ENCODE data around the gene MMP10. TPM values are rescaled to one million over a fixed set of nuclear protein-coding genes. Genes with fewer than 3 reads are reported as not detected.

The MMP10 gene
- total and polyA plus RNA-seq, 2 of the 8 experiments (the other 6 are each of a cell fraction or from before 2014, with no cell fraction given): 0.03 to 0.17 TPM

- H4K8ac ChIP-seq (ENCODE audit: extremely low read depth, insufficient read depth, low read length): no peak overlapping the region
- H3K23ac ChIP-seq (ENCODE audit: insufficient read length): no peak overlapping the region
- H3K36me3 ChIP-seq (ENCODE audit: control insufficient read depth in 2 of 4, insufficient read depth in 4 of 4, low read length in 3 of 4): no peaks in the 10 kb centered on the region
- H3K14ac ChIP-seq (ENCODE audit: insufficient read length): no peak overlapping the region
- ChIA-PET CTCF (ENCODE audit: partially characterized antibody) (interaction anchor here (0.6 to 4.9 kb wide), 37 partner anchors 13 to 392 kb away, joined by 3 to 33 read pairs (median 4); partner anchors contain the start of genes MMP10 and MMP27), POLR2A (ENCODE audit: partially characterized antibody) (interaction anchor here (0.7 kb wide), 1 partner anchor 75 kb away, joined by 3 read pairs; no protein-coding TSS in a partner anchor)
- H3K56ac ChIP-seq (replicated peaks; ENCODE audit: insufficient read length, low read depth, low read length): no peak overlapping the region
- H2BK15ac ChIP-seq (ENCODE audit: low read length): no peak overlapping the region
- H3K79me1 ChIP-seq (ENCODE audit: low read depth, low read length): no peaks in the 10 kb centered on the region
- peak; percentile 57 to 88 for DNase-seq (ENCODE audit: low read depth in 1 of 2, low spot score in 2 of 2)
- H3K27ac ChIP-seq (ENCODE audit: low read depth, low read length): no peak overlapping the region
- H2BK20ac ChIP-seq (ENCODE audit: low read length): no peak overlapping the region
- no peak for TF ChIP-seq KDM1A (IDR thresholded peaks at IDR 0.05; ENCODE audit: borderline replicate concordance, low read length)
- TF ChIP-seq CREB1 (IDR thresholded peaks at IDR 0.05): peak; percentile 57; the same call in 1 of the 2 replicates
- TF ChIP-seq CTCF (IDR thresholded peaks at IDR 0.05; ENCODE audit: control extremely low read depth in 1 of 3, insufficient read depth in 1 of 3, low read depth in 1 of 3, low read length in 3 of 3): peak; percentile 85 to 95 (median 88)
- TF ChIP-seq RAD21 (IDR thresholded peaks at IDR 0.05 in 1 of 2, conservative IDR thresholded peaks at IDR 0.05 in 1 of 2; ENCODE audit: low read depth in 2 of 2, low read length in 2 of 2): peak; percentile 94 to 95
- no peak overlapping the region for H3K9ac ChIP-seq (replicated peaks in 1 of 4; ENCODE audit: extremely low read depth in 1 of 4, low read depth in 3 of 4, low read length in 3 of 4)
- H2BK12ac ChIP-seq (ENCODE audit: low read depth, low read length): no peak overlapping the region
- H4K20me1 ChIP-seq (replicated peaks in 1 of 2; ENCODE audit: control insufficient read depth in 1 of 2, insufficient read depth in 2 of 2, low read length in 2 of 2): no peaks in the 10 kb centered on the region
- H3K4me1 ChIP-seq (replicated peaks in 1 of 4; ENCODE audit: control insufficient read depth in 3 of 4, insufficient read depth in 4 of 4, low read length in 3 of 4): no peaks in the 10 kb centered on the region
- no peak overlapping the region for H4K5ac ChIP-seq (ENCODE audit: insufficient read length, low read depth, low read length)
- peak overlapping the region; percentile 56; the same call in 1 of the 2 replicates for H2AFZ ChIP-seq (ENCODE audit: low read length)
- H3K27me3 ChIP-seq (replicated peaks in 1 of 4; ENCODE audit: control insufficient read depth in 3 of 4, extremely low read depth in 1 of 4, insufficient read depth in 3 of 4, low read length in 3 of 4): no peaks in the 10 kb centered on the region
- no peak overlapping the region for H3K4ac ChIP-seq (replicated peaks; ENCODE audit: insufficient read length, low read depth, low read length)
- 49% methylated on average over 8 of the region's 8 CpGs; no CpG with 5 or more reads in 1 of the 2 experiments for WGBS, 2 experiments (ENCODE audit: extremely low coverage in 1 of 2, insufficient coverage in 1 of 2, insufficient read length in 1 of 2, insufficient replicate concordance in 2 of 2, low coverage in 1 of 2, low lambda C conversion rate in 2 of 2, missing lambda C conversion rate in 1 of 2)
- peaks cover 8% of the 10 kb centered on the region; the same call in 1 of the 2 replicates for H3K23me2 ChIP-seq (ENCODE audit: low read depth, low read length)
- no peak overlapping the region for H4K91ac ChIP-seq (replicated peaks; ENCODE audit: insufficient read length, low read length)
- no peak overlapping the region for H2AK5ac ChIP-seq (ENCODE audit: low read depth, low read length)
- H3K4me3 ChIP-seq (ENCODE audit: extremely low read depth in 1 of 4, insufficient read depth in 2 of 4, low read depth in 3 of 4, low read length in 4 of 4): no peak overlapping the region
- FAIRE-seq: peak; percentile 78
- H3K79me2 ChIP-seq (ENCODE audit: control insufficient read depth in 1 of 2, insufficient read depth in 2 of 2, low read length in 2 of 2): no peaks in the 10 kb centered on the region
- H2BK5ac ChIP-seq (ENCODE audit: low read depth, low read length): no peak overlapping the region
- H3K18ac ChIP-seq (ENCODE audit: extremely low read depth, low read length): no peak overlapping the region
- H3K4me2 ChIP-seq (ENCODE audit: insufficient read depth in 1 of 2, low read depth in 2 of 2, low read length in 2 of 2): no peak overlapping the region
- no peak overlapping the region for H2BK120ac ChIP-seq (replicated peaks; ENCODE audit: low read depth, low read length)
- peaks cover 0 to 3% of the 10 kb centered on the region in 2 experiments; a peak in 1 of 4 replicates for H3K9me3 ChIP-seq (ENCODE audit: insufficient read depth in 2 of 2, low read depth in 1 of 2, low read length in 1 of 2)
Measured at GRCh38 chr11:102733232-102733875, 47.1 kb downstream of the MMP10 start.
